CD14-positive monocyte (primary cell): Measurements from ENCODE around the gene ZBTB32. TPM values are rescaled to one million over a fixed set of nuclear protein-coding genes. Genes with fewer than 3 reads are reported as not detected.

Experiments used
- DNase-seq, 3 donors: peaks; one replicate each; pipeline ENCODE4 v3.0.0-alpha.2; 2011 to 2022
- H2AFZ ChIP-seq: 2 replicates; pipeline ENCODE4 v1.6.0; 2012; ENCODE audit warnings: mild to moderate bottlenecking, low read depth, low read length, inconsistent platforms; ENCODE audit not compliant: insufficient read depth, poor library complexity, severe bottlenecking
- H3K27ac ChIP-seq, 2 donors: 1 replicate in 1 of 2; 2 replicates in 1 of 2; pipeline ENCODE4 v1.5.1; 2012 to 2013; ENCODE audit warnings: low read length in 2 of 2, control low read depth in 1 of 2, inconsistent platforms in 1 of 2, low read depth in 1 of 2, mild to moderate bottlenecking in 1 of 2
- H3K27me3 ChIP-seq, 2 donors: one replicate each; pipeline versions ENCODE4 v1.6.0 to v1.6.1; 2011 to 2013; ENCODE audit warnings: low read length in 2 of 2; ENCODE audit not compliant: control insufficient read depth in 2 of 2, insufficient read depth in 2 of 2
- H3K36me3 ChIP-seq, 2 donors: replicated peaks in 1 of 2; 1 replicate in 1 of 2; 2 replicates in 1 of 2; pipeline versions ENCODE4 v1.5.1 to v1.6.1; 2012 to 2013; ENCODE audit warnings: low read length in 2 of 2, control low read depth in 1 of 2, inconsistent platforms in 1 of 2, mild to moderate bottlenecking in 1 of 2; ENCODE audit not compliant: insufficient read depth in 2 of 2, control insufficient read depth in 1 of 2
- H3K4me1 ChIP-seq, 2 donors: 1 replicate in 1 of 2; 2 replicates in 1 of 2; pipeline versions ENCODE4 v1.5.1 to v1.6.1; 2012 to 2013; ENCODE audit warnings: low read length in 2 of 2, control low read depth in 1 of 2, inconsistent platforms in 1 of 2, mild to moderate bottlenecking in 1 of 2, moderate library complexity in 1 of 2; ENCODE audit not compliant: insufficient read depth in 2 of 2, control insufficient read depth in 1 of 2
- H3K4me2 ChIP-seq: replicated peaks from 2 replicates; pipeline ENCODE3; 2012; ENCODE audit warnings: low read length, moderate library complexity, mild to moderate bottlenecking; ENCODE audit not compliant: poor library complexity, severe bottlenecking; ENCODE audit errors: extremely low read depth
- H3K4me3 ChIP-seq, 3 experiments: fragments of 200-600 bp in 1 of 3; sonication (generic) in 1 of 3; replicated peaks in 1 of 3; 1 replicate in 2 of 3; 2 replicates in 1 of 3; pipeline ENCODE4 v1.5.1; 2011 to 2013; ENCODE audit warnings: low read length in 3 of 3, mild to moderate bottlenecking in 3 of 3, control low read depth in 2 of 3, low read depth in 2 of 3, inconsistent platforms in 1 of 3, moderate library complexity in 1 of 3
- H3K79me2 ChIP-seq: 2 replicates; pipeline ENCODE4 v1.6.0; 2012; ENCODE audit warnings: mild to moderate bottlenecking, control low read depth, inconsistent platforms, low read length, moderate library complexity; ENCODE audit not compliant: insufficient read depth
- H3K9ac ChIP-seq: 2 replicates; pipeline ENCODE4 v1.6.0; 2017; ENCODE audit warnings: low read length, mild to moderate bottlenecking; ENCODE audit not compliant: insufficient read depth, poor library complexity, severe bottlenecking
- H3K9me3 ChIP-seq, 2 donors: replicated peaks in 1 of 2; 1 replicate in 1 of 2; 2 replicates in 1 of 2; pipeline versions ENCODE4 v1.5.1 to v1.6.1; 2012 to 2013; ENCODE audit warnings: low read length in 2 of 2, control low read depth in 1 of 2; ENCODE audit not compliant: control insufficient read depth in 1 of 2, insufficient read depth in 1 of 2
- H4K20me1 ChIP-seq: 2 replicates; pipeline ENCODE4 v1.6.0; 2012; ENCODE audit warnings: mild to moderate bottlenecking, low read length, control low read depth, moderate library complexity; ENCODE audit not compliant: insufficient read depth
- H3K27ac Mint-ChIP-seq, 7 donors: one replicate each; pipeline ENCODE4 v1.8.0; 2020; ENCODE audit warnings: mild to moderate bottlenecking in 7 of 7, mixed read lengths in 7 of 7, moderate library complexity in 6 of 7, inconsistent platforms in 2 of 7
- H3K27me3 Mint-ChIP-seq, 3 donors: one replicate each; pipeline ENCODE4 v1.8.0; 2021 to 2022; ENCODE audit warnings: low read depth in 3 of 3, mild to moderate bottlenecking in 3 of 3, mixed read lengths in 3 of 3, moderate library complexity in 3 of 3, inconsistent platforms in 1 of 3
- H3K36me3 Mint-ChIP-seq, 2 donors: one replicate each; pipeline ENCODE4 v1.8.0; 2020; ENCODE audit warnings: mixed read lengths in 2 of 2, inconsistent platforms in 1 of 2, mild to moderate bottlenecking in 1 of 2
- H3K4me1 Mint-ChIP-seq: one replicate; pipeline ENCODE4 v1.8.0; 2020; ENCODE audit warnings: mild to moderate bottlenecking, mixed read lengths
- H3K4me3 Mint-ChIP-seq, 2 donors: one replicate each; pipeline ENCODE4 v1.8.0; 2020; ENCODE audit warnings: mild to moderate bottlenecking in 2 of 2, mixed read lengths in 2 of 2, moderate library complexity in 1 of 2
- H3K9me3 Mint-ChIP-seq, 7 donors: one replicate each; pipeline ENCODE4 v1.8.0; 2020 to 2022; ENCODE audit warnings: mixed read lengths in 7 of 7, mild to moderate bottlenecking in 6 of 7, moderate library complexity in 6 of 7, inconsistent platforms in 2 of 7
- CTCF ChIP-seq: fragments of 200-600 bp; IDR thresholded peaks from one replicate; pipeline ENCODE4 v1.8.0; 2022; ENCODE audit warnings: antibody characterized with exemption, mild to moderate bottlenecking
- WGBS: methylation state at CpG from one replicate; pipeline ENCODE4 v1.1.5; 2013; ENCODE audit warnings: missing lambda C conversion rate; ENCODE audit not compliant: insufficient coverage; 5-methylcytosine and 5-hydroxymethylcytosine counted together
- intact Hi-C, 2 donors: fragments of 100-400 bp; cut with micrococcal nuclease; formaldehyde crosslinking; loops; one replicate each; pipeline versions ENCODE4 v1.15.0 to v1.15.1; 2023
- polyA plus RNA-seq, 3 donors: library from polyadenylated mRNA; depleted of rRNA in 1 of 3; unstranded in 2 of 3; stranded (reverse) in 1 of 3; fragments of 300-500 nt in 2 of 3; fragments of >200 nt in 1 of 3; fragmentation: Illumina TruSeq in 2 of 3; gene quantifications; 1 replicate in 2 of 3; 2 replicates in 1 of 3; pipeline ENCODE4 v1.2.3, GENCODE V29; 2012 to 2021

The ZBTB32 gene
- polyA plus RNA-seq, 3 donors, result 0.05 TPM; not detected in 2

GRCh38 chr19:35740423-35741202, 36.3 kb downstream of the ZBTB32 start:
- peaks cover 43% of the 10 kb centered on the region for H4K20me1 ChIP-seq

More at GRCh38 chr19:35740423-35741202, 36.3 kb downstream of the ZBTB32 start:
- no peaks in the 10 kb centered on the region for H3K27me3 Mint-ChIP-seq
- intact Hi-C loops, result loop anchor here (5.0 to 10.0 kb wide), 8 partner anchors 37 to 1594 kb away; partner anchors contain the start of genes ARHGAP33 (in 1 of the 2), CAPNS1 (in 1 of the 2), COX6B1 (in 1 of the 2) and ETV2 (in 1 of the 2)
- H3K9me3 ChIP-seq, result no peaks in the 10 kb centered on the region
- peaks cover 40% of the 10 kb centered on the region for H3K4me1 Mint-ChIP-seq
- H3K4me2 ChIP-seq, result peak overlapping the region; percentile 100
- peak overlapping the region; percentile 63 to 89 for H3K27ac ChIP-seq
- H3K4me3 Mint-ChIP-seq, result peak overlapping the region; percentile 88 to 95
- H3K79me2 ChIP-seq, result peaks cover 37% of the 10 kb centered on the region
- H3K9me3 Mint-ChIP-seq, result no peaks in the 10 kb centered on the region
- H3K36me3 ChIP-seq, result peaks cover 32 to 40% of the 10 kb centered on the region in 2 donors
- peak overlapping the region; percentile 69 for H3K9ac ChIP-seq
- H3K27me3 ChIP-seq, result no peaks in the 10 kb centered on the region
- peak overlapping the region; percentile 89 to 97 (median 92) for H3K27ac Mint-ChIP-seq
- under 1% methylated on average over 62 of the region's 63 CpGs for WGBS
- peaks cover 44 to 55% of the 10 kb centered on the region in 2 donors for H3K4me1 ChIP-seq
- peak; percentile 18 for TF ChIP-seq CTCF
- DNase-seq, result peak; percentile 93 to 96 (median 95)
- H2AFZ ChIP-seq, result peak overlapping the region; percentile 77
- H3K36me3 Mint-ChIP-seq, result peaks cover 32 to 48% of the 10 kb centered on the region in 2 donors
- peak overlapping the region; percentile 62 to 100 (median 89) for H3K4me3 ChIP-seq
